Measurements from ENCODE around the gene AKR7A2.
A peak's percentile ranks its signal among the peaks of the same experiment; 100 is the strongest.

The AKR7A2 gene

DNA sequence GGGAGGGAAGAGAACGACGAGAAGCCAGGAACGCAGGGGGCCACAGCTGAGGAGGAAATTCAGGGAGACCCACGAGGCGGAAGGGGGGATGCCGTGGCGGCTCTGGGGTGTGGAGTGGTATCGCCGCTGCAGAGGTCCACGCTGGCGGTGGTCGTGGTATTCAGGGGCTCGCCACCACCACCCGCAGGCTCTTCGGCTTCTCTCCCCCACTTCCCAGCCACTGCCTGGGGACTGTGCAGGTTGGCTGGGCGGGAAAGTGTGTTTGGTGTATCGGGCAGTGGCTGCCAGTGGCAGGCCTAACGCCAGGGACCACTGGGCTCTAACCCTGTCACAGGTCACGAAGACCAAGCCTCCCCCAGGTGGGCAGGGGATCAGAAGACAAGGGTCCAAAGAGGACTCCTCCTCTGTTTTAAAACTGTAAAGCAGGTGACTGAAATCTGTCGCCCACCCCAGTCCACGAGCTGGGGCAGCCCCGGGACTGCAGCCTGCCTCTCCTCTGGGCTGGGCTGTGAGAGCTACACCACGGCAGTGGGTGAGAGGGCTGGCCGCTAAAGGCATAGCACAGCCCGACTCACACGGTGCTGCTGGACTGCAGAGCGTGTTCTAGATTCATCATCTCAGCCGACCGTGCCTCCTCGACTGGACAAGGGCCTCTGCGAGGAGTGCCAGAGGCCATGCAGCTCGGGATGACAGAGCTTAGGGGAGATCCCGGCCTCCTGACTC, 31.1 kb upstream of the AKR7A2 start:
- no peak for DNase-seq

DNA sequence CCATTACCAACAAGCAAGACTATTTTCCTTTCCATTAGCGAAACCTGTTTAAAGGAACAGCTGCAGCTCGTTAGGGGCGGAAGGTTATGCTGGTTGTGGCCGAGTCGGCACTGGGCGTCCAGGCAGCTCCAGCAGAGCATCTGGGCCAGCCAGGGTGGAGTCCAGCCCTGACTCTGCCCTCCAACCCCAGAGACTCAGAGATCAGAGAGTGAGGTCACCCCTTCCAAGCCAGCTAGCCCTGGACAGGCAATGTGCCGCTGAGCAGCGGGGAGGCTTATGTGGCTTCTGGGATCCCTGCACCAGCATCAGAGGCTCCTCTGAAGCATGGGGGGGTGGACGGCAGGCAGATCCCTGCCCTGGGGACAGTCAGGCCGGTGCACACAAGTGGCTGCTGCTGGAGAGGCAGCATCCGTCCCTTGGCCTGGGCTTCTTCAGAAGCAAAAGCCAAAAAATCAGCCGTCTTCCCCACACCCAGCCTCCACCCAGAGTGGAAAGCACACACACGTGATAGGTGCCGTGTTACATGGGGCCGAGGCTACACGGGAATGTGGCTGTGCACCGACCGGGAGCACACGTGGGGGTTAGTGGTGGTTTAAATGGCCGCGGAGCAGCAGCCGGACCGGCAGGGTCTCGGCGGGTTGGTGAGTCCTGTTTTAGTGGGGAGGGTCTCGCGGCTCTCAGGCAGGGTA, 30.3 kb upstream of the AKR7A2 start:
- no peak for DNase-seq

DNA sequence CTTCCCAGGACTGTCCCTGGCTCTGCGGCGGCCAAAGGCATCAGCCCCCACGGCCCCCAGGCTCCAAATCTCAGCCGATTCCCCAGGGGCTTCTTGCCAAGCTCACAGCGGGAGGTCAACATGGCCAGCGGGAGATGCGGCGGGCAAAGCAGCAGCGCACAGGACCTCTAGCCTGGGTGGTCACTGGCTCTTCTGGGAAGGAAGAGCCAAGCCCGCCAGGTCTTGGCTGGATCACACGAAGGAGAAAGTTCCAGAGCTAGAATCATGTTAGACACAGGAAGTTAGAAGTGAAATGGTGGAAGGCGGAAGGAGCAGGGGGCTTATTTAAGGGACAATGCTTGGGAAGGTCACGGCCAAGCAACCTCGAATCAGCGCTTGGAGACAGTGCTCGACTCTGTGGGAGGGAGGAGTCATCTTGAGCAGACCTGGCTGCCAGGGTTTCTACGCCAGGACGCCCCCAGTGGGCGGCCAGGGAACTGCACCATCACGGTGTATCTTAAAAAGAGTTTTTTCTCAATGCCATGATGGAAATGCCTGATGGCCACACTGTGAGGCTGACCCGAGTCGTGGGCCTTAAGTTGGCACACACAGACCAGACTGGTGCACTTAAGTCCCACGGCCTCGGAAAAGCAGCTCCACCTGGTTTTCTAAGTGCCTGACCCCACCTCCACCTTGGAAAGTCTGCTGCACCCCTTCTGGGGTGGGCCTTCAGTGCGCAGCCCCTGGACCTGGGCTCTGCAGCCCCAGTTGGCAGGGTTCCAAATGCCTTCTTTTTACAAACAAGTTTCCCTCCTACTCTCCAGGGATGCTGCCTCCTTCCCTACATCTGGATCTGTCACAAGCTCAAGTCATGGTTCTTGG, 29.5 kb upstream of the AKR7A2 start:
- DNase-seq: peak; percentile 9

DNA sequence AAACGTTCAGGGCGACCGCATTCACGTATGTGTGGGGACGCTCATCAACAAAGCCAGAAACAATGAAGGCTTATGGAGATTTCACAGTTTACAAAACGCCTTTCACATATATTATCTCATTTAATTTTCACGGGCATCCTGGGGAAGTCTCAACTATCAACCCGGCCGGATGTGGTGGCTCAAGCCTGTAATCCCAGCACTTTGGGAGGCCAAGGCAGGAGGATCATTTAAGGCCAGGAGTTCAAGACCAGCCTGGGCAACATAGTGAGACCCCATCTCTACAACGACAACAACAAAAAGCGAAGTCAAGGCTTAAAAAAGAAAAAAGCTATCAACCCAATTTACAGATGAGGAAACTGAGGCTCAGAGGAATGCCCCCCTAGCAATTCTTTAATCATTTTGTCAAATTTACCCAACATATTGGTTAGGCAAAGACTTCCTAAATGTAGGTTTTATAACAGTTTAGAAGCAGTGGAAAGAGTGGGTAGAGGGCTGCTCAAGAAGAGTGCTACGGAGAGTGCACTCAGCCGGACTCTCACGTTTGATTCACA, 28.5 kb upstream of the AKR7A2 start:
- no peak for DNase-seq

DNA sequence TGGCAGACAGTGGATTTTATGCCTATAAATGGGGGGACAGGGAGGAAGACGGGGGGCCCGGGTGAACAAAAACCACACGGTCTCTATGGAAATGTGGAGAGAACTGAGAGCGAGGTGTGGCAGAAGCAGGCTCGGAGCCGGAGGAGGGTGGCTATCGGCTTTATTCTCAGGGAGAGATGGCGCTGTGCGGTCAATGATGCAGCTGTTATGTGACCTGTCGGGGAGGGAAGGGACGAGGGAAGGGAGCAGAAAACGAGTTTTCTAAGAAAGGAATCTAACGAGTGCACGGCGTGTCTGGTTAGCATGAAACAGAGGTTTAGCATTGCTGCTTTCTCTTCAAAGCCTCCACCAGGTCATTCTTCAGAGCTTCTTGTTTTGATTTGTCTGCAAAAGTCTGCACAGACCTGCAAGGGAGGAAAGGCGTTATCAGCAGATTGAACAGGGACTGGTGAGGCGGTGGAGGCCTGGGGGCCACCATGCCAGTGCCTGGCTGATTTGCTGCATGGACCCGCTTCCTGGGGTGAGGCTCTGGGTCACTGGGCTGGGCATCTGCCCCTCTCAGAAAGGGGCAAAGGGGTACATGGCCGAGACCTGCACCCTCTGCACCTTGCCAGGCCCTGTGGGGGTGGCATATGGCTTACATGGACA, 27.4 kb upstream of the AKR7A2 start:
- no peak for DNase-seq

DNA sequence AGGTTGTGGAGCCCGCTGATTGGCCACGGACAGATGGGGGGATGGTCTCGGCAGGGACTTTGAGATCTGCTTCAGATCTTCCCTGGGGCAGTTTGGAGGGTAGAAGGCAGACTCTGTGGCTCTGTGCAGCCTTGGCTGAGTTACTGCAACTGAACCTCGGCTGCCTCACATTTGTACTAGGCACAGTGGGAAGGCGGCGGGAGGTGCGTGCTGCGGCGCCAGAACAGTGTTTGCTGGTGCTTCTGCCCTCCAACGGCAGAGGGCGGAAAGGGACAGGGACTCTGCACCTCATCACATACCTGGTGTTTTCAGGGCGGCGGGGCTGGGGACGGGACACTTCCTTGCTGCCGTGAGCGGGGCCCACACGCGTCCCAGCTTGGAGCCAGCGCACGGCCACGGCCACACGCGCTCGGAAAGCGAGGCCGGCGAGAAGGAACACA, 26.4 kb upstream of the AKR7A2 start:
- no peak for DNase-seq

DNA sequence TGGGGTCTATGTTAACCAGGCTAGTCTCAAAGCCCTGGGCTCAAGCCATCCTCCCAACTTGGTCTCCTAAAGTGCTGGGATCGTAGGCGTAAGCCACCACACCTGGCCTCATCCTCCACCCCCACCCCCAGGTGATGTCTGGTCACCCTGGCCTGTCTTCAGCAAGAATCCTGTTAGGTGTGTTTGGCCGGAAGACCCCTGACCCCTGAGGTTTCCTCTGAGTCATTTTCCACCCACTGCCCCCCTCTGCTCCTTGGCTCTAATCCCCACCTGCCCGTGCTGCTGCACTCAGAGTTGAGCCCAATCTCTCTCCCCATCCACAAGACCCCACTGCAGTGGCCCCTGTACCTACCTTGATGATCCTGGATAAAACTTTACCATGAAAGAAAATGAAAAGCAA, 25.3 kb upstream of the AKR7A2 start:
- DNase-seq: no peak

DNA sequence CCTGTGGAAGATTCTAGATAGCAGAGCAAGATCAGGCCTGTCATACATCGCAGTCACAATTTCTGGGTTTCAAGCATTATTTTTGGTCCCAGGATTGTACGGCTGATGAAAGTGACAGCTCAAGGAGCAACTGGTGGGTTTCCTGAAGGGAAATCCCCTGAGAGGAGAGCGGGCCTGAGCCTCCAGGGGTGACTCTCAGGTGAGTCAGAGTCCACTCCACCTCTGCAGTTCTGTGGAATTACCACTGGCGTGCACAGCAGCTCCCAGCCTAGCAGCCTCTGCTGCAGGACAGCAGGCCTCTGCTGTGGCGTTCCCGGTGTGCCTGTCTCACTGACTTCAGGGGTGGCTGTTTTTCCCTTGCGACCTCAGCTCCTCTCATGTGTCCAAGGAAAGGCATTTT, 24.6 kb upstream of the AKR7A2 start:
- no peak for DNase-seq

DNA sequence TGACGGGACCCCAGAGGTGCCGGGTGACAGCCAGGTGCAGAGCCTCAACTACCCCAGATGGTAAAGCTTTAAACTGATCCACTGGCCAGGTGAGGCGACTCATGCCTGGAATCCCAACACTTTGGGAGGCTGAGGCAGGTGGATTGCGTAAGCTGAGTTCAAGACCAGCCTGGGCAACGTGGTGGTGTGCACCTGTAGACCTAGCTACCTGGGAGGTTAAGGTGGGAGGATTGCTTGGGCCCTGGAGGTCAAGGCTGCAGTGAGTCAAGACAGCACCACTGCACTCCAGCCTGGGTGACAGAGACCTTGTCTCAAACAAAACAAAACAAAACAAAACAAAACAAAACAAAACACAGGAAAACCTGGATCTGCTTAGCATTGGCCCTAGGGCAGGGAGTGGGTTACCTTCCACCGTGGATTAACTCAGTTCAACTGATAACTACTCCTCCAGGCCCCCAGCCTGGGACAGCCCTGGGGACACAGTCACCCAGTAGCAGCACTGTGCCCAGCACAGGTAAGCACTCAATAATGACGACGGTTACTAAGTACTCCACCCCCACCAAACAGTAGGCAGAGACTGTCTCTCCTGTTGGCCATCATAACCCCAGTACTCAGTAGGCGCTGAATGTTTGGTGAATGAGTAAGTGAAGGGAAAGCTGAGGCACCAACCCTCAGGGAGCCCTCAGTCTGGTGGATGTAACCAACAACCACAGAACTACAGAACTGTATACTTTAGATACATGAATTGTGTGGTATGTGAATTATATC, 21.8 kb upstream of the AKR7A2 start:
- no peak for DNase-seq

DNA sequence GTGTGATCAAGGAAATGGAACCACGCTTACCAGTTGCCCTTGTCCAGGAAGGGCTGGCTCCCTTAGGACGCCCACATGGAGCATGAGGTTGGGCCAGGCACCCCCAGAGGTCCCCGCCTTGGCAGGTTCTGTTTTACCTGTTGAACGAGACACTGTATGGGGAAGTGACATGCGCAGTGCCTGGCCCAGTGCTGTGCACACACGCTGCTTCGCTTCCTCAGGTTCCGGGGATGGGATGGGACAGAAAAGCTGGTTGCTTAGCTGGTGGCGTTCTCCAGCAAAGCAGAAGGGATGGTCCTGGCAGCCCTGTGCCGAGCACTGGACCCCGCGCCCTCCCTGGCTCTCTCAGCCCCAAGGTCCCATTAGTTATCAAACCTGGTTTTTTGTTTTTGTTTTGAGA, 20.9 kb upstream of the AKR7A2 start:
- DNase-seq: no peak

DNA sequence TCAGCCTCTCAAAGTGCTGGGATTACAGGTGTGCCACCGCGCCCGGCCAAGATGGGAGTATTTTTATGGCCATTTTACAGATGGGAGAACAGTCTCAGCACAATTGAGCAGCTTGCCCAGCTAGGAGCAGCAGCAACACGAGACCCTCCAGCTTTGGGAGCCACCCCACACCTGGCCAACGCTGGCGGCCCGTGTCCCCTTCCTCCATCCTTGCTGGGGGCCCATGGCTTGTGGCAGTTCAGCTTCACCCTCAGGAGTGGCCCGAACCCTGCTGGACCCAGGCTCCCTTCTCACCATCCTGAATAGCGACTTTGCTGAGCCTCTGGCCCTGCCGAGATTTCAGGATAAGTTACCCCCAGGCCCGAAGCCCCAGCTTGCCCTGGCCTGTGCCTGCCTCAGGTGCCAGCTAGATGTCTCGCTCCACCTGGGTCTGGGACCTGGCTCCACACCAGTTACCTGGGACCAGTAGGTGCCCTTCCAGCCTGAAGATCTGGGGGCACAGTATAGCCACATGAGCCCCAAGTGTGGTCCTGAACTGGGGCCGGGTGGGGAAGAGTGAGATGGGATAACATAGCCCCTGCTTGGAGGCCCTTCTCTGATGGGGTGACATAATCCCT, 19.4 kb upstream of the AKR7A2 start:
- DNase-seq: no peak

DNA sequence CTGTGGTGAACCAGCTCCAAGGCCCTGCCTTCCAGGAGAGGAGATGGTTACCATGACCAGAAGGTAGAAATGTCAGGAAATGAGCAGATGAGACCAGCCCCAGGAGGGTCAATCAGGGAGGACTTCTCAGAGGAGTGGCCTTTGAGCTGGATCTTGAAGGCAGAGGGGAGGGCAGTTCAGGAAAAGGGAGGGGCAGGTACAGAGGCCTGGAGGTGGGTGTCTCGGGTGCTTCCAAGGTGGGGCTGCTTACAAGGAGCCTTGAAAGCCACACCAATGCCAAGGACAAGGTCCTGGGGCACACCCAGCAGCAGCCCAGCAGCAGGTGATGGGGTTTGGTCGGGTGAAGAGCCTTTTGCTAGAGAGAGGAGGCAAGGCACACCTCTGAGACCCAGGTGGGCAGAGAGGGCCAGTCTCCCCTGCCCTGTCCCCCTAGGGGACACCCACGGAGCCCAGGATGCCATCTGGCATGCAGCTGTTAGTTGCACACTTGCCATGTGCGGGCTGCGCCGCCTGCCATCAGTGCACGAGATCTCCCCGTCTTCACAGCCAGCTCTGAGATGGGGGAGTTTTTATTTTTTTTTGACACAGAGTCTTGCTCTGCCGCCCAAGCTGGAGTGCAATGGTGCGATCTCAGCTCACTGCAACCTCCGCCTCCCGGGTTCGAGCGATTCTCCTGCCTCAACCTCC, 18.6 kb upstream of the AKR7A2 start:
- DNase-seq: no peak

DNA sequence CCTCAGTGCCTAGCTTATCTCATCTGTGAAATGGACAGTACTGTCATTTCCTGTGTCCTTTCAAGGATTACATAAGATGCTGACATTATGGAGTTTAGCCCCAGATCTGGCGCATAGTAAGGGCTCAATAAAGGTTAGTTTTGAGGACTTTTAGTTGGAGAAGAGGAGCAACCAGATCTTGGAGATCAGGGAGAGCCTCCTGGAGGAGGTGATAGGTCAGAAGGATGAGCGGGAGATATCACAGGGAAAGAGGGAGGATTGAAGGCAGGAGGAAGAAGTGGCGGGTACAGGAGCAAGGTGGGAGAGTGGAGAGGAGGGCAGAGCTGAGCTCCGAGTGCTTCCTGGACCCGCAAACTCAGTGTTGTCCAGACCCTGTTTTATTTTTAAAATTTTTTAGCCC, 17.7 kb upstream of the AKR7A2 start:
- no peak for DNase-seq

DNA sequence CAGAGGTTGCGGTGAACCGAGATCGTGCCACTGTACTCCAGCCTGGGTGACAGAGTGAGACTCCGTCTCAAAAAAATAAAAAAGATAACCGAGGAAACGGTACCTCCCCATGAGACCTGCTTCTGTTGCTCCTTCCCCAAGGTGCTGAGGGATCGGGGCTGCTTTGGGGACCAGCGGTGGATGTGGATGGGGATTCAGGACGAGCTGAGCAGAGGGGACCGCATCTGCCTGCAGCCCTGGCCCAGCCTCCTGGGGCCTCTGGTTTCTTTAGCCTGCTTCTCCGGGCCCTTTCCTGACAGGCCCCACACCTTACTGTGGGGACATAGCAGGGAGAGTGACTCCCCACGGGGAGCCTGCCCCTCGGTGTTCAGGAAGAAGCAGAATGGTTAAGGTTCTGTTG, 17.2 kb upstream of the AKR7A2 start:
- DNase-seq: no peak

DNA sequence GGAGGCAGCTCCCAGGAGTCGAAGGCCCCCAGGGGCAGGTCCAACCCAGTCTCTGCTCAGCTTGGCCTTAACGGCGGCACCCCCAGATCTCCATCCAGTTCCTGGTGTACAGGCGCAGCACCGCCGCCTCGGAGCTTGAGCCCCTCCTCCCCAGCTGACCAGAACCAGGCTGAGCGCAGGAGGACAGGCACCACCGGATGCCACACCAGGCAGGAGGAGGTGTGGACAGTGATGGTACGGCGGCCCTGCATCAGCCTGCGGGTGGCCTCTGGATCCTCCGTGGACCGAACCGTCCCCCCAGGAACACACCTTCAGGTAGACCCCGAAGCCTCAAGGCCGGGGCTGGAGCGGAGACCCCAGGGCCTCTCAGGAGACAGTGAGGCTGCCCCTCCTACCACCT, 16.5 kb upstream of the AKR7A2 start:
- DNase-seq: no peak

DNA sequence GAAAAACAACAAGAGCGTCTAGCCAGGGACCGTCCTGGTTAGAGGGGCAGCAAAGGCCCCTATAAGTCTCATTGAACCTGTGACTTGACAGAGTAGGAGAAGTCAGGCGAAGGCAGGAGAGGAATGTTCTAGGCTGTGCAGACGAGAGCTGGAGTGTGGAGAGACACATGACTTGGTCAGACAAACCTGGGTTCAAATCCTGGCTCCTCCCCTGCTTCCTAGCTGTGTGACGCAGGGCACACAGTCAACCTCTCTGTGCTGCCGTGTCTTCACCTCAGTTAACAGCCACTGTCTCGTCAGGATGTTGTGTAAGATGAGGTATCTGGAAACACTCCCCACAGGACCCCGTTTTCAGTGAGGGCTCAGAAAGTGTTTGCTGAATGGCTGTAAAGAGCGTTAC, 15.8 kb upstream of the AKR7A2 start:
- no peak for DNase-seq

DNA sequence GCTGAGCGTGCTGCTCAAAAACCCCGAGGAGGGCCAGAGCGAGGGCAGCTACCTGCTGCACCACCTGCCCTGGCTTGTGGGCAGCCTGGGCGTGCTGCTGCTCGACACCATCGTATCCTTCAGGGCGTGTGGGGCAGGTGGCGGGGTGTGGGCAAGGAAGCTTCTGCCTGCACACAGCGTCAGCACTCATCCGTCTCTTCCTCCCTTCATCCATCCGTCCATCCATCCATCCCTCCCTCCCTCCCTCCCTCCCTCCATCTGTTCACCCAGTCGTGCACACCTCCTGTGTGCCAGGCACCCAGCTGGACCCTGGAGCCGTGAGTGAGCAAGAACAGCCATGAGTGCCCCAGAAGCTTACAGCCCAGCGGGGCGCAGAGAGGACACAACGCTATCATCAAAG, 15.4 kb upstream of the AKR7A2 start:
- DNase-seq: no peak

DNA sequence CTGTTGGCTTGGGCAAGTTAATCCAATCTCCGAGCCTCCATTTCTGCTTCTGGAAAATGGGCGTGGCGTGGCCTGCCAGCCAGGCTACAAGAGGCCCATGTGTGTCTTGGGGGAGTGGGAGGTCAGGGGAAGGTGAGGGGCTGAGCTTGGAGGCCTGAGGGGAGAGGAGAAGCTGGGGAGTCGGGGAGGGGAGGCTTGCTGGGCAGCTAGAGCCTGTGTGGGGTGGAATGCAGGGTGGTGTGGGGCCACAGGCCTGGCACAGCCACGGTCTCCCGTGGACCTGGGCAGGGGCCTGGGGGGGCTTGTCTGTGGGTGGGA, 14.8 kb upstream of the AKR7A2 start:
- no peak for DNase-seq

DNA sequence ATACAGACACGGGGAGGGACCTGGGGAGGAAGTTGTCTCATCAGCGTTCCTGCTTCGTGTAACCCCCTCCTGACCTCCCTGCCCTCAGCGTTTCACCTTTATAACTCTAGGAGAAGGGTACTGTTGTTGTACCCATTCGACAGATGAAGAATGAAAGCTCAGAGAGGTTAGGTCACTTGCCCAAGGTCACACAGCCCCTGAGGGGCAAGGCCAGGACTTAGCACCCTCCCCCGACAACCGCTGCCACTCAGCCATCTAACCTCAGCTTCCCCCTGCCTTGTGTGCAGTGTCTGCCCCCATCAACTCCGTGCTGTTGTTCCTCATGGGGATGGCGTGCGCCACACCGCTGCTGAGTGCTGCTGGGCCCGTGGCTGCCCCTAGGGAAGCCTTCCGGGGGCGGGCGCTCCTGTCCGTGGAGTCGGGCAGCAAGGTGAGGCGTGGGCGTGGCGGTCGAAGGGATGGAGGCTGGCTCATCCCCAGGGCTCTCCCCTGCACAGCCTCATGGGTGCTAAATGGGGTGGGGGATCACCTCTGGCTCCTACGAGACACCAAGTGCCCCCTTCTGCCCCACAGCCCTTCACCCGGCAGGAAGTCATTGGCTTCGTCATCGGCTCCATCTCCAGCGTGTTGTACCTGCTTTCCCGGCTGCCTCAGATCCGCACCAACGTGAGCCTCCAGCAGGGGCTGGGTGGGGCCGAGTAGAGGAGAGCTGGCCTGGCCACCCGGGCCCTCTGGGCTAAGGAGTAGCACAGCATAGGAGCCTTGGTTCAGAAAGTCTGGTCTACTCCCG, 14.2 kb upstream of the AKR7A2 start:
- no peak for DNase-seq

DNA sequence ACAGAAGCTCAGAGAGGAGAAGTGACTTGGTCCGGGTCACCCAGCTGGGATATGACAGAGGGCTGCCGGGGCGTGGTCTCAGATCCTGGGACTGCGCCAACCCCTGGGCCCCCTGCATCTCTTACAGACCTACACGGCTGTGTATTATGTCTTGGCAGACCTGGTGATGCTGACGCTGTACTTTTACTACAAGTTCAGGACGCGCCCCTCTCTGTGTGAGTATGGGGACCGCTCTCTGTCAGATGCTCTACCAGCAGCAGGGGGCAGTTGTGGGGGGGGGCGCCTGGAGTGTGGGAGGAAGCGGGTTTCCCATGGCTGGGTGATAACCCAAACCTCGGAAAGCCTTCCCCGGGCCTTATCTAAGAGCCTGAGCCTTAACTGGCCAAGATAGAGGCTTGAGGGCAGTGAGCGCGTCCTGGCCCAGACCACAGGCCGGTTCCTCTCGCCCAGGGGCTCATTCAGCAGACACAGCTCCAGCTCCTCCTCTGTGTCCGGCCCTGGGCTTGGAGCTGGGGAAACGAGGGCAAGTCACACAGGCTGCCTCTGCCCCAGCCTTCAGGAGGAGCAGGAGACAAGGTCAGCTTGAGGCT, 13.5 kb upstream of the AKR7A2 start:
- DNase-seq: no peak

All from NCI-H526 treated with DMSO at 0.1 percent for 48 hours (cell line).